ENCODE results near the gene CA11. TPM values are rescaled to one million over a fixed set of nuclear protein-coding genes. Genes with fewer than 3 reads are reported as not detected.
A peak's percentile ranks its signal among the peaks of the same experiment; 100 is the strongest.

The CA11 gene
- total RNA-seq, 2 donors from 2014 or later, result 7.0 to 11.2 TPM

DNA sequence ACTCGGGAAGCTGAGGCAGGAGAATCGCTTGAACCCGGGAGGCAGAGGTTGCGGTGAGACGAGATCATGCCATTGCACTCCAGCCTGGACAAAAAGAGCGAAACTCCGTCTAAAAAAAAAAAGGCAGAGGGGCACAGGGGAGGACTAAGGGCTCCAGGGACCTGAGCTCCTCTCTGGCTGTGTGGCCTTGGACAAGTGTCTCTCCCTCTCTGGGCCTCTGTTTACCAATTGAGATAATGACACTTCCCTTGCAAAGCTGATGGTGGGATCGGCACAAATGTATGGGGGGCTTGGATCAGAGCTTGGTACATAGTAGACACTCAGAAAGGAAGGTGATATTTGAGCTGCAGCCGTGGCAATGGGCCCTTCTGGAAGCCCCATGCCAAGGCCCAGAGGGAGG lies 50.8 kb downstream of the CA11 start:
- TF ChIP-seq, protein P1, sequence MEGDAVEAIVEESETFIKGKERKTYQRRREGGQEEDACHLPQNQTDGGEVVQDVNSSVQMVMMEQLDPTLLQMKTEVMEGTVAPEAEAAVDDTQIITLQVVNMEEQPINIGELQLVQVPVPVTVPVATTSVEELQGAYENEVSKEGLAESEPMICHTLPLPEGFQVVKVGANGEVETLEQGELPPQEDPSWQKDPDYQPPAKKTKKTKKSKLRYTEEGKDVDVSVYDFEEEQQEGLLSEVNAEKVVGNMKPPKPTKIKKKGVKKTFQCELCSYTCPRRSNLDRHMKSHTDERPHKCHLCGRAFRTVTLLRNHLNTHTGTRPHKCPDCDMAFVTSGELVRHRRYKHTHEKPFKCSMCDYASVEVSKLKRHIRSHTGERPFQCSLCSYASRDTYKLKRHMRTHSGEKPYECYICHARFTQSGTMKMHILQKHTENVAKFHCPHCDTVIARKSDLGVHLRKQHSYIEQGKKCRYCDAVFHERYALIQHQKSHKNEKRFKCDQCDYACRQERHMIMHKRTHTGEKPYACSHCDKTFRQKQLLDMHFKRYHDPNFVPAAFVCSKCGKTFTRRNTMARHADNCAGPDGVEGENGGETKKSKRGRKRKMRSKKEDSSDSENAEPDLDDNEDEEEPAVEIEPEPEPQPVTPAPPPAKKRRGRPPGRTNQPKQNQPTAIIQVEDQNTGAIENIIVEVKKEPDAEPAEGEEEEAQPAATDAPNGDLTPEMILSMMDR (IDR thresholded peaks at IDR 0.05), result no peak
- TF ChIP-seq POLR2AphosphoS5 (IDR thresholded peaks at IDR 0.05) (no peak), POLR2A (IDR thresholded peaks at IDR 0.05) (no peak)
- intact Hi-C loops (cut with DNase I), result no loop called here
- H3K9me3 ChIP-seq, result no peaks in the 10 kb centered on the region
- DNase-seq (ENCODE audit: low spot score), result no peak
- 96% methylated on average over 9 of the region's 9 CpGs for WGBS
- no peak overlapping the region for H3K4me3 ChIP-seq
- H3K27me3 ChIP-seq (replicated peaks; ENCODE audit: insufficient read depth), result no peaks in the 10 kb centered on the region
- H3K27ac ChIP-seq, result no peak overlapping the region
- H3K4me1 ChIP-seq (replicated peaks), result no peaks in the 10 kb centered on the region
- no peaks in the 10 kb centered on the region for H3K36me3 ChIP-seq

DNA sequence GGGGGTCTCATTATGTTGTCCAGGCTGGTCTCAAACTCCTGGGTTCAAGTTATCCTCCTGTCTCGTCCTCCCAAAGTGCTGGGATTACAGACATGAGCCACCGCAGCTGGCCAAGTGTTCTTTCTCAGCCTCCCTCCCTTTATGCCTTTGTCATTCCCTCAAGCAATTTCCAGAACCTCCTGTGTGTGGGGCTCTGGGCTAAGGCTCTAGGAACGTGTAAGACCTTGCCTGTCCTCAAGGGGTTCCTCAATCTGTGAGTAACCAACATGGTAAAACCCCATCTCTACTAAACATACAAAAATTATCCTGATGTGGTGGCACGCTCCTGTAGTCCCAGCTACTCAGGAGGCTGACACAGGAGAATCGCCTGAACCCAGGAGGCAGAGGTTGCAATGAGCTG lies 55.0 kb downstream of the CA11 start:
- H3K9me3 ChIP-seq, result no peaks in the 10 kb centered on the region
- H3K4me3 ChIP-seq, result no peak overlapping the region
- H3K27ac ChIP-seq, result no peak overlapping the region
- H3K36me3 ChIP-seq, result no peaks in the 10 kb centered on the region
- TF ChIP-seq POLR2AphosphoS5 (IDR thresholded peaks at IDR 0.05) (no peak), POLR2A (IDR thresholded peaks at IDR 0.05) (no peak)
- TF ChIP-seq, protein P1 (IDR thresholded peaks at IDR 0.05), result no peak
- no peaks in the 10 kb centered on the region for H3K4me1 ChIP-seq (replicated peaks)
- 87% methylated on average over 5 of the region's 5 CpGs for WGBS
- H3K27me3 ChIP-seq (replicated peaks; ENCODE audit: insufficient read depth), result no peaks in the 10 kb centered on the region
- intact Hi-C loops (cut with DNase I), result no loop called here
- no peak for DNase-seq (ENCODE audit: low spot score)

DNA sequence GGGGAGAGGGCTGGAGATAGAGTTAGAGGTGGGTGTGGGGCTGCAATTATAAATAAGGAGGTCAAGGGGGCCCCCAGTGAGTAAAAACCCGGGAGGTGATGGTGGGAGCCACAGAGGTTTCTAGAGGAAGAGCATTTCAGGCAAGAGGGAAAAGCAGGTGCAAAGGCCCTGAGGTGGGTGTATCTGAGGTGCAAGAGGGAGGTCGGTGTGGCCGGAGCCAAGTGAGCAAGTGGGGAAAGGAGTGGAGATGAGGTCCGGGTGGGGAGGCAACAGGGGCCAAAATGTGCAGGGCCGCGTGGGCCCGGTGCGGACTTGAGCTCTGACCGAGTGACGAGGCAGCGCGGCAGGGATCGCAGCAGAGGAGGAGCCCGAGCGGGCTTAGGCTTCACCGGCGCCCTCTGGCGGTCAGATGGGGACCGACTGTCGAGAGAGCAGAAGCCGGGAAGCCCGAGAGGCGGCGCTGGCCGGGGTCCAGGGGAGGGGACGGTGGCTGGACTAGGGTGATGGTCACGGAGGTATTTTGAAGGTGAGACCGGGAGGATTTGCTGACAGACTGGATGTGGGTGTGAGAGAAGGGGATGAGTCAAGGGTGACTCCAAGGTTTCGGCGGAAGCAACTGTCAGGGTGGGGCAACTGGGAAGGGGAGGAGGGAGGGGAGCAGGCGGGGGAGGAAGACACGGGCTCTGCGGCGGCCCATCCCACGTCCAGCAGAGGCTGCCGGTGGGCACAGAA lies 57.2 kb downstream of the CA11 start:
- H3K27ac ChIP-seq, result no peak overlapping the region
- intact Hi-C loops (cut with DNase I), result loop anchor here (5.0 kb wide), 1 partner anchor 82 kb away; no protein-coding TSS in a partner anchor
- peak overlapping the region in 1 of 2 donors; percentile 19 for H3K4me3 ChIP-seq
- DNase-seq (ENCODE audit: low spot score), result peak; percentile 91
- H3K9me3 ChIP-seq, result no peaks in the 10 kb centered on the region
- no peaks in the 10 kb centered on the region for H3K27me3 ChIP-seq (replicated peaks; ENCODE audit: insufficient read depth)
- peaks cover 3% of the 10 kb centered on the region for H3K4me1 ChIP-seq (replicated peaks)
- TF ChIP-seq, protein P1 (IDR thresholded peaks at IDR 0.05), result peak; percentile 86 to 97 (median 90)
- TF ChIP-seq POLR2A (IDR thresholded peaks at IDR 0.05), result peak; percentile 28
- peak; percentile 79 for TF ChIP-seq POLR2AphosphoS5 (IDR thresholded peaks at IDR 0.05)
- H3K36me3 ChIP-seq, result no peaks in the 10 kb centered on the region
- 6% methylated on average over 36 of the region's 36 CpGs for WGBS

Other genes starting within 250 kb of the CA11 start
- gene GRWD1, start 200.2 kb downstream of the CA11 start, total RNA-seq, result 10 to 100 TPM; 26.2 to 39.7 TPM
- gene KCNJ14, start 190.6 kb downstream of the CA11 start, total RNA-seq, result 1 to 10 TPM in 1 of 2 donors, under 1 TPM in 1; 0.45 to 2.2 TPM
- 10 to 100 TPM; 50.6 to 97.1 TPM for gene CYTH2, start 176.8 kb downstream of the CA11 start, total RNA-seq
- gene LMTK3, start 134.4 kb downstream of the CA11 start, total RNA-seq, result 10 to 100 TPM in 1 of 2 donors, 1 to 10 TPM in 1; 7.4 to 10.2 TPM
- 10 to 100 TPM; 14.6 to 43.0 TPM for gene SULT2B1, start 94.0 kb downstream of the CA11 start, total RNA-seq
- gene SPACA4, start 39.4 kb downstream of the CA11 start, total RNA-seq, result 1 to 10 TPM in 1 of 2 donors, under 1 TPM in 1; 0.32 to 6.0 TPM
- 1 to 10 TPM; 2.8 to 8.8 TPM for gene FAM83E, start 31.1 kb downstream of the CA11 start, total RNA-seq
- gene RPL18, start 27.0 kb downstream of the CA11 start, total RNA-seq, result 1,000 to 10,000 TPM; 2,096 to 3,914 TPM
- 10 to 100 TPM; 24.8 to 25.4 TPM for gene SPHK2, start 26.7 kb downstream of the CA11 start, total RNA-seq
- gene DBP, start 8.8 kb downstream of the CA11 start, total RNA-seq, result 10 to 100 TPM; 14.3 to 52.7 TPM
- 1 to 10 TPM in 1 of 2 donors, under 1 TPM in 1; 0.91 to 2.6 TPM for gene NTN5, start 26.8 kb upstream of the CA11 start, total RNA-seq
- 1 to 10 TPM; 1.4 to 2.7 TPM for gene FUT2, start 49.8 kb upstream of the CA11 start, total RNA-seq
- gene MAMSTR, start 73.5 kb upstream of the CA11 start, total RNA-seq, result 10 to 100 TPM in 1 of 2 donors, 1 to 10 TPM in 1; 2.6 to 13.9 TPM
- 10 to 100 TPM in 1 of 2 donors, 1 to 10 TPM in 1; 9.1 to 16.2 TPM for gene RASIP1, start 94.4 kb upstream of the CA11 start, total RNA-seq
- 1 to 10 TPM in 1 of 2 donors, not detected in 1; 6.4 TPM for gene IZUMO1, start 100.7 kb upstream of the CA11 start, total RNA-seq
- gene FUT1, start 106.5 kb upstream of the CA11 start, total RNA-seq, result 1 to 10 TPM; 2.1 to 4.1 TPM
- gene FGF21, start 109.3 kb upstream of the CA11 start, total RNA-seq, result not detected
- gene BCAT2, start 164.8 kb upstream of the CA11 start, total RNA-seq, result 10 to 100 TPM; 71.8 to 92.0 TPM
- 10 to 100 TPM; 11.0 to 11.2 TPM for gene HSD17B14, start 190.3 kb upstream of the CA11 start, total RNA-seq
- 10 to 100 TPM in 1 of 2 donors, 1 to 10 TPM in 1; 9.4 to 22.9 TPM for gene PLEKHA4, start 222.4 kb upstream of the CA11 start, total RNA-seq
- gene PPP1R15A, start 226.2 kb upstream of the CA11 start, total RNA-seq, result 10 to 100 TPM; 35.1 to 49.0 TPM

Measured in prostate gland (tissue), 2 donors.